Stimulated activated naive CD8-positive, alpha-beta T cell treated with anti-CD3 and anti-CD28 coated beads, Interleukin-15, Interleukin-2, amounts not matched to agents 100 U/mL and 50 U/mL, for 24 hours (primary cell): Measurements from ENCODE around the gene HOXD3.
A peak's percentile ranks its signal among the peaks of the same experiment; 100 is the strongest.

Source experiments
- ATAC-seq: fragments of 150-1000 bp; cut with Tn5 transposase; one replicate; pipeline ENCODE4 v1.10.0; 2021
- DNase-seq: peaks from one replicate; pipeline ENCODE4 v3.0.0; 2021

HOXD3 gene

GRCh38 chr2:176121190-176122051 lies 35.7 kb upstream of the HOXD3 start:
- no peak for DNase-seq
- no peak for ATAC-seq

GRCh38 chr2:176122052-176122682 lies 34.9 kb upstream of the HOXD3 start:
- DNase-seq (no peak), ATAC-seq (no peak)

DNA sequence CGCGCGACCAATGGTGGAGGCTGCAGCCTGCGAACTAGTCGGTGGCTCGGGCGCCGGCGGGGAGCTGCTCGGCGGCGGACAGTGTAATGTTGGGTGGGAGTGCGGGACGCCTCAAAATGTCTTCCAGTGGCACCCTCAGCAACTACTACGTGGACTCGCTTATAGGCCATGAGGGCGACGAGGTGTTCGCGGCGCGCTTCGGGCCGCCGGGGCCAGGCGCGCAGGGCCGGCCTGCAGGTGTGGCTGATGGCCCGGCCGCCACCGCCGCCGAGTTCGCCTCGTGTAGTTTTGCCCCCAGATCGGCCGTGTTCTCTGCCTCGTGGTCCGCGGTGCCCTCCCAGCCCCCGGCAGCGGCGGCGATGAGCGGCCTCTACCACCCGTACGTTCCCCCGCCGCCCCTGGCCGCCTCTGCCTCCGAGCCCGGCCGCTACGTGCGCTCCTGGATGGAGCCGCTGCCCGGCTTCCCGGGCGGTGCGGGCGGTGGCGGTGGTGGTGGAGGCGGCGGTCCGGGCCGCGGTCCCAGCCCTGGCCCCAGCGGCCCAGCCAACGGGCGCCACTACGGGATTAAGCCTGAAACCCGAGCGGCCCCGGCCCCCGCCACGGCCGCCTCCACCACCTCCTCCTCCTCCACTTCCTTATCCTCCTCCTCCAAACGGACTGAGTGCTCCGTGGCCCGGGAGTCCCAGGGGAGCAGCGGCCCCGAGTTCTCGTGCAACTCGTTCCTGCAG lies 34.3 kb upstream of the HOXD3 start, which contains the start of gene HOXD9:
TSS of gene HOXD9 (plus strand) at position 37 of the 728 bp plus-strand sequence. CDS start at position 87, 50 bp downstream.
- ATAC-seq, result peak; percentile 49
- no peak for DNase-seq

DNA sequence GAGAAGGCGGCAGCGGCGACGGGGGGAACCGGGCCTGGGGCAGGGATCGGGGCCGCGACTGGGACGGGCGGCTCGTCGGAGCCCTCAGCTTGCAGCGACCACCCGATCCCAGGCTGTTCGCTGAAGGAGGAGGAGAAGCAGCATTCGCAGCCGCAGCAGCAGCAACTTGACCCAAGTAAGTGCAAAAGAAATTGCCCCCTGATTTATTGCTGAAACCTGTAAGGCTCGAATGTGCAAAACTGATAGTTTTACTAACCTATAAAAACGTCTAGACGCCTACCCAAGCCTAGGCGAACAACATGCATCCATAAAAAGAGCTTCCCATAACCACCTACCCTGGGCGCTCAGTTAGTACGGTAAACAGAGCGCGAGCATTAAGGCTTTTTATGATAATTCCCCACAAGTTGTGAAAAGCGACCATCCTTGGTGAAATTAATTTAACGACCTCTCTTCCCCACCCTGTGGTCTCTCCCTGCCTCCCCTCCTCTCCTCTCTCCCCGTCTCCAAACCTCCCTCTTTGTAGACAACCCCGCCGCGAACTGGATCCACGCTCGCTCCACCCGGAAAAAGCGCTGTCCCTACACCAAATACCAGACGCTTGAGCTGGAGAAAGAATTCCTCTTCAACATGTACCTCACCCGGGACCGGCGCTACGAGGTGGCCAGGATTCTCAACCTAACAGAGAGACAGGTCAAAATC lies 33.5 kb upstream of the HOXD3 start:
- DNase-seq (no peak), ATAC-seq (no peak)

DNA sequence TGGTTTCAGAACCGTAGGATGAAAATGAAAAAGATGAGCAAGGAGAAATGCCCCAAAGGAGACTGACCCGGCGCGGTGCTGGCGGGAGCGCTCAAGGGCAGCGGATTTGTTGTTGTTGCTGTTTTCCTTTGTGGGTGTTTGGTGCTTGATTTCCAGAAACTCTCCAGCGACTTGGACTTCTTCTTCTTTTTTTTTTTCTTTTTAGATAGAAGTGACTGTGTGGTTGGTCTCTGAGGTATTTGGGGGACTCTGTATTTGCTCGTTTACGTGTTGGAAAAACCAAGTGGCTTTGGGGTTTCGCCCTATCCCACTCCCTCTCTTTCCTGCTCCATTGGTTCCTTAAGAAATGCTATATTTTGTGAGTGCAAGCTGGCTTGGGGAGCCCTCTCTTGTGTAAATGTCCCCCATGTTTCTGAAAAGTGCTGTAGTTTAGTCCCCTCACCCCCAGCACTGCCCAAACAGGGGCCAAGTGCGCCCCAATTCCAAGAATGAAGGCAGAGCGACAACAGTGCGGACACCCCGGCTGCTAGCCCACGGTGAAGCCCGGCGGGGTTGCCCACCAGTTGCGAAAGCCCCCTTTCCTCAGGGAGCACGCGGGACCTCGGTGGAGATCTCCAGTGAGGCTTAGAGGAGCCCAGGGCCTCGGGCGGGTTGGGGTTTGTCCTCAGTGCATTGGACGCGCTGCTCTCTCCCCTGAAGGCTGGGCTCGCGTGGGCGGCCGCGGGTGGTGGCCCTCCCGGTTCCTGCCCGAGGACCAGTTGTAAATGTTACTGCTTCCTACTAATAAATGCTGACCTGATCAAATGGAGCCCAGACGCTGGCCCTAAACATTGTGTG lies 32.8 kb upstream of the HOXD3 start:
- ATAC-seq (no peak), DNase-seq (no peak)

DNA sequence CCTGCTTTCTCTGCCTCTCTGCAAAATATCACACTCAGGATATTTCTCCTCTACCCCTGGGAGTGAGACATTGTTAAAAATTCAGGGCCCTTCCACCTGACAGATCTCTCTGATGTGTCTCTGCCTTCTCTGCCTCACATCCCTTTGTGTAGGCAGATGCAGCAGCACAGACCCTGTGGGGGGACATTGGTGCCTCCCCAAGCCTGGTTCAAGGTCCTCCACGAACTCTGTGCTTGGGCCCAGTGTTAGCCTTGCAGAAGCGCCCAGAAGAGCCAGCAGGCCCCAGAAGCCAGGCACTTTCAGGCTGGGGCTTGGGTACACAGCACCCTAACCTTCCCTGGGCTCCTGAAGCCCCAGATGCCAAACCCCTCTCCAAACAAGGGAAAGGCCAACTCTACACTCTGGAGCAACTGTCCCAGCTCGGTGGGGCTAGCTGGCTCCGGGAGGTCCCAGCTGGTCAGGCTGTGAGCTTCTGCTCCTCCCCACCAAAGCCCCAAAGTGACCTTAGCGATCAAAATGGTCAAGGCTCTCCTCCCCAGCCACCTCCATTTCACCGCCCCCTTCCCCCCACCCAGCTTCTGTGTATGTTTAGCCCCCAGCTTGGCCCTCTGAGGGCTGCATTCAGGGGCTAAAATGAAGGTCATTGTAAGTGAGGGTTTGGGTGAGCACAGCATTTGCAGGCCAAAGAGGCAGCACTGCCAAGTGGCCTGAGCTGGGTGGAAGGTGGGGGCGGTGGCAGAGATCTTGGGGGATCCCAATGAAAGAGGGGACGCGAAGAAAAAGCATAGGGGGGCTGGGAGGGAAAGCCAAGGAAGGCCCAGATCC lies 31.9 kb upstream of the HOXD3 start:
- DNase-seq (no peak), ATAC-seq (no peak)

- no peak for ATAC-seq
- DNase-seq, result no peak
Measured at GRCh38 chr2:176125772-176126054, 31.4 kb upstream of the HOXD3 start.

- no peak for ATAC-seq
- peak; percentile 72 for DNase-seq
Measured at GRCh38 chr2:176126929-176127773, 30.0 kb upstream of the HOXD3 start.

- no peak for DNase-seq
- ATAC-seq, result no peak
Measured at GRCh38 chr2:176127774-176128072, 29.4 kb upstream of the HOXD3 start.

- no peak for DNase-seq
- no peak for ATAC-seq
Measured at GRCh38 chr2:176128172-176128981, 28.7 kb upstream of the HOXD3 start.

- peak; percentile 28 for DNase-seq
- ATAC-seq, result peak; percentile 20
Measured at GRCh38 chr2:176128982-176129796, 27.9 kb upstream of the HOXD3 start, which contains the start of gene HOXD8. TSS of gene HOXD8 (plus strand) at chr2:176129705. CDS start at chr2:176130367, 662 bp downstream.

DNA sequence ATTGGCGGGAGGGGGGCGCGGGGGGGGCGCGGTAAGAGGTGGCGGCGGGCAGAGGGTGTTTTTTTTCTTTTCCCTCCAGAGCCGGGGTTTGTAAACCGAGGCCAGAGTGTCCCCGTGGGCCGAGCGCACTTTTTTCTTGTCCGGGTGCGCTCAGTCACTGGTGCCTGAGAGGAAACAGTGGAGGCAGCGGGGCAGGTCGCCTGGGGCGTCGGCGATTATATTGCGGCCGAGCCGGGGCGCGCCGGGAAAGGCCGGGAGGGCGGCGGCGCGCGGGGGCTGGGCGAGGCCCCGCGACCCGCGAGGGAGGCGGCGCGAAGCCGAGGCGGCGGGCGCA lies 27.3 kb upstream of the HOXD3 start:
- no peak for DNase-seq
- no peak for ATAC-seq

GRCh38 chr2:176130147-176130956 lies 26.8 kb upstream of the HOXD3 start:
- DNase-seq, result peak; percentile 36
- peak; percentile 29 for ATAC-seq

DNA sequence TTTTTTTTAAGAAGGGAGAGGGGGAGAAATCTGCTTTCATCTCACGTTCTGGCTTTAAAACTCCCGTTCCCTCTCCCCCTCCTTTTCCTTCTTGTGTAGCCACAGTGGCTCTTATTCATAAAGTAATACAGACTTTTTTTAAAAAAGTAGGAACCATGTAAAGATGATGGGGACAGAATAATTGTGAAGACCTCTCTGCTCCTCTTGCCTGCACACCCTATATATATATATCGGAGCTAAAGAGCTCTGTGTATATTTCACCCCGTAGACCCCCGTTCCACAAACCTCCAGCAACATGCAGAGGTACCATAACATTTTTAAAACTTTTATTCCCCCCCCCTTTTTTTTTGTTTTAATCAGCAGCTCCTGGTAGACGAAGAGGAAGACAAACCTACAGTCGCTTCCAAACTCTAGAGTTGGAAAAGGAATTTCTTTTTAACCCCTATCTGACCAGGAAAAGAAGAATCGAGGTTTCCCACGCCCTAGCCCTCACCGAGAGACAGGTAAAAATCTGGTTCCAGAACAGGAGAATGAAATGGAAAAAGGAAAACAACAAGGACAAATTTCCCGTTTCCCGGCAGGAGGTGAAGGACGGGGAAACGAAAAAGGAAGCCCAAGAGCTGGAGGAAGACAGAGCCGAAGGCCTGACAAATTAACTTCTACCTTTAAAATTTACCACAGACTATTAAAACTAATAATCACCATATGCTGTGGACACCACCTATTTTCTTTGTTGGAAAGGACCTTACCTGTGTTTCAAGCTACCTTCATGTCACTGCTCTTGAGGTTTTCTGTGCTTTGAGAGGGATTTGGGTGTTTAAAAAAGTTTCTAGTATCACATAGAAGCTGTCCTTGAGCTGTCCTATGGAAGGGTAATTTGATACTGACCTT lies 25.9 kb upstream of the HOXD3 start:
- no peak for ATAC-seq
- no peak for DNase-seq

DNA sequence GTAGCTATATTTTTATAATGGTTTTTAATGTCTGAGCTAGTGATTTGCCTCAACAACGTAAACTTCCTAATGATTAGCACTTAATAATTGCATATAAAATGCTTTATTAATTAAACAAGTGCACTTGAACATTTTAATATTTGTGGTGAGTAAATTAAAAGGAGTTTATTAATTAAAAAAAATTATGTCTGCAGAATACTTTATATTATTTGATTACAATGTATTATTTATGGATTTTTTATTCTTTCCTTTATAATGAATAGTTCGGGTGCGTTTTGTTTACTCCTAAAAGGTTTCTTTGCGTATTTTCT lies 25.3 kb upstream of the HOXD3 start:
- no peak for ATAC-seq
- no peak for DNase-seq
